NCI-H69 (cell line): ENCODE data around the gene PHC2.

Experiments used
- DNase-seq: peaks from one replicate; lab custom pipeline; 2025; lab: John Stamatoyannopoulos, UW

The PHC2 gene

GRCh38 chr1:33388805-33389771 is 41.8 kb downstream of the PHC2 start:
- DNase-seq, result no peak

- DNase-seq, result no peak
These were observed 43.3 kb downstream of the PHC2 start for GRCh38 chr1:33387625-33388024.

DNA sequence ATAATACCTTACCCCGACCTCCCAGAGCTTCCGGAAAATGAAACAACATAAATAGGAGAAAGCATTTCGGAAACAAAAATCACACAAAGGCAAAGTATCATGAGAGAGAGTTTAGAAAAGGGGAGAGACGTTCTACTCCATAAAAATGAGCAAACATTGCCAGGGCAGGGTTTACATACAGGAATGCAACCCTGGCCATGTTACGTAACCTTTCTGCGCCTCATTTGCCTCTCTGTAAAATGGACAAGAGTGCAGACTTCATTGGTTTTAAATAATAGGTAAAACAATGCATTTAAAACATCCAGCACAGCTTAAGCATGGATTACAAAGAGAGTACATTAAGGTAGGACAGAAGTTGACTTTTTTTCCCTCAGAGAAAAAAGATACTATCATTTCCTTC is 45.6 kb downstream of the PHC2 start:
- no peak for DNase-seq

DNA sequence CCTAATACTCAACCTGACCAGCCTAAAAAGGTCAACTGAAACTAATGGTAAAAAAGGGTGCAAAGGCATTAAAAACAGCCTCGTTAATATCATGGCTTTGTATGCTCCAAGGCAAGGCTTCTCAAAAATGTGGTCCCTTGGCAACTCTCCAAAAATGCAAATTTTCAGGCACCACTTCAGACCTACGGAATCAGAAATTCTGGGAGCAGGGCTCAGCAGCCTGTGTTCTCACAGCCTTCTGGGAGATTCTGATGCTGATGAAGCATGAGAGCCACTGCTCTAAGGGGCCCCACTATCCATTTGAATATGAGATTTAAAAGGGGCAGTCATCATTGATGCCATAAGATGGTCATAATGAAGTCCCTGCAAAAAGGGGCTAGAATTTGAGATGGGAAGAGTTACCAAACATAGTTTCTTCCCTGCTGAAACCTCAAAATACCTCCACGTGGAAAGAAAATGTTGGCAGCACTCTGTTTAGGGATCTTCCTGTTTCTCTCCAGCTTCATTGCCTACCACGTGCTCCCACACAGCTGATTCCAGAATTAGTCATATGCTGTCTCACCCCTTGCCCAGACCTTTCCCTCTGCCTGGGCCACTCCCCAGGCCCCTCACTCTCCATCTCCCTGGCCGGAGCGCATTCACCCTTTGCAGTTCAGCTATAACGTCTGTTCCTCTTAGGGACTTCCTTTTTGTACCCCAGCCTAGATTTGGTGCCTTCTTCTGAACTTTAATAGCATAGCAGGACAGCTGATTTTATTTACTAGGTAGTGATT is 46.7 kb downstream of the PHC2 start:
- no peak for DNase-seq

DNA sequence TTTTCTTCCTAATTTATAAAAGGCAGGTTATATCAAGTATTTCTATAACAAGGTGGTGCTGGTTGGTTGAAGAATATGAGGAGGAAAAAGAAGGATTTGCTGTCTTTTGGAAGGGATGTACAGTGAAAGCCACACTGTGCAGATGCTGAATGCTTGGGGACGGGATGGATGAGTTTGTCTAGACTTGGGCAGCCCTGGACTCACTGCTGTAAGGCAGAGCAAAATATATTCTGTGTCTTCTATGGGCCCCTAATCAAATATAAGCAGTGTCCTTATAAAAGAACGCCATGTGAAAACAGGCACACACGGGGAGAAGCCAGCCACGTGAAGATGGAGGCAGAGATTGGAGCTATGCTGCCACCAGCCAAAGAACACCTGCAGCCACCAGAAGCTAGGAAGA is 47.4 kb downstream of the PHC2 start:
- no peak for DNase-seq

- peak; percentile 14 for DNase-seq
These were observed 48.1 kb downstream of the PHC2 start for GRCh38 chr1:33382661-33383415.

DNA sequence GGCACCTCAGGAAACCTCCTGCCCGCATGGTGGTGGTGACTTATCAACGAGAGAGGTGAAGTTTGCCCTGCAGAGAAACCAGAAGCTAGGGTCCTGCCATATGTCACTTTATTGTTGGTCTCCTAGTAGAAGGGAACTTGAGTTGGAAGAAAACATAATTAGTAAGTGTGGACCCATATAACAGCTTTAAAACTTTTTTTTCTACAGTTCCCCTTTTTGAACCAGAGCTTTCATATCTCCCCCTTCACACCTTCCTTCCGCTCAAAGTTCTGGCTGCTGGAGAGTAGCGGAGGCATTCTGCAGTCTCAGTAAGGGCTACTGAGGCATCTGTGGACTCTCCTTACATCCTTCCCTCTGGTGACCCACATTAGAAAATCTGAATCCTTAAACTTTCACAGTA is 48.9 kb downstream of the PHC2 start:
- DNase-seq, result no peak

DNA sequence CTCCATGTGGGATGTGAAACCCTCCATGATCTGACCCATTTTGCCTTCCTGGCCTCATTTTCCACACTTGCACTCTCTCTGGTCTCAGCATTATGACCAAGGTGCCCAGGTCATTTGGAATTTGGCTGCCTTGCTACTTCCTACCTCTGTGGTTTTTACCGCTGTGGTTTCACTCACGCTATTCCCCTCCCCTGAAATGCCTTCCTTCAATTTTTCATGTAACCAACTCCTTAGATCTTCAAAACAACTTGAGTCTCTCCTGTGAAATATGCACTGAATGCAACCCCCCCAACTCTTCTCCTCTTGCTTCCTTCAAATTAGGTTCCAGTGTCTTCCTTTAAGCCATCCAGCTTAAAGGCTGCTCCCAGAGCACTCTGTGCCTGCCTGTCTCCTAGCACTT is 50.1 kb downstream of the PHC2 start:
- no peak for DNase-seq

DNA sequence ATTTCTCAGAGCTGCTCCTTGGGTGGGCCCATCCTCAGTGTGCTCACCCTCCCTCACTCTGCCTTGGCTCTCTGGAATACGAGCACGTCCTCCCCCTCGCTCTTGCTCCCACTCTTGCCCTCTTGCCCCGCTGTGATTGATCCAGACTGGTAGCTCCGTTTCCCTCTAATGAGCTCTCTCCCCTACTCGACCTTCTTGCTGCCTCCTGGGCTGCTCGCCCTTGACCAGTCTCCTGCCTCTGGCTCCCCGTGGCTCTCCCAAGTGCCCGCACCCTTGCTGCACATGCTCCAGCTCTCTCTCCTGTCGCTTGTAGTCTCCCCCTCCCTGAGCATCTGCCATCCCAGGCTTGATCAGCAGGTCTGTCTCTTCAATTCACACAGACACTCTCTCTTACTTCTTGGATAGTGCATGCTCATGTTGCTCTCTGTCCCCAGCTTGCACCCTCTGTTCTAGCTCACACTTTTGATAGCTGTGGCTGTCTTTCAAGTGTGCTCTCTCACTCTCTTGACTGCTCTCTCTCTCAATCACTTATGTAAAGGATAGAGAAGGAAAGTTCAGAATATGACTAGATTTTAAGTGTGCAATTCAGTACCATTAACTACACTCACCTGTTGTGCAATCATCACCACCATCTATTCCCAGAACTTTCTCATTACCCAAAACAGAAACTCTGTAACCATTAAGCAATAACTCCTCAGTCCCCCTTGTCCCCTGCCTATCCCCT is 51.1 kb downstream of the PHC2 start:
- DNase-seq, result peak; percentile 33

DNA sequence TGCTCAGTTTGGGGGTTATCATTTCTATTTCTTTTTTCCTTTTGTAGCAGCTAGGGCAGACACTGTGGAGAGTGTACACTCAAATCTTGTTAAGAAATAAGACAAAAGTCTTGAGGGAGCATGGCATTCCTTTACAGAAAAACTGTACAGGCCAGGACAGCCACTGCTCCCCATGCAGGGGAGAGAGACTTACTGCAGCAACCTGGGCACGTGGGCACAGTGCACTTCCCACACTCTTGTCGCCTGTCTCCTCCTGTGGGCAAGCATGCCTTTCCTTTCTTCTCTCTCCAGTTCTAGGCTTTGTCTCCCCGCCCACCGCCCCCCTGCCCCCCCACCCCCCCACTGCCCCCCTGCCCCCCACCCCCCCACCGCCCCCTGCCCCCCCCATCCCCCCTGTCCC is 51.9 kb downstream of the PHC2 start:
- peak; percentile 9 for DNase-seq

DNA sequence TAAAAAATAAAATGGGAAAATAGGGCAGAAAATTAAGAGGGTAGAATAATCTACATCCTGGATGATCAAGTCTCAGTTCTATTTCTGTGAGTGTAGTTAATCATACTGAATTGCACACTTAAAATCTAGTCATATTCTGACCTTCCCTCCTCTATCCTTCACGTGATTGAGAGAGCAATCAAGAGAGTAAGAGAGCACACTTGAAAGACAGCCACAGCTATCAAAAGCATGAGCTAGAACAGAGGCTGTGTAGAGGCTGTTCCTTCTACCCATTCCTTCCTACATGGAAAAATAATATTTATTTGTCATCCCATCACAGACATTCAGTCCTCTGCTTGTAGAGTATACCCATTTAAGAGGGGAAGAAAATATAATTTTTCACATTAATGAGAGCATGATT is 52.4 kb downstream of the PHC2 start:
- peak; percentile 7 for DNase-seq

DNA sequence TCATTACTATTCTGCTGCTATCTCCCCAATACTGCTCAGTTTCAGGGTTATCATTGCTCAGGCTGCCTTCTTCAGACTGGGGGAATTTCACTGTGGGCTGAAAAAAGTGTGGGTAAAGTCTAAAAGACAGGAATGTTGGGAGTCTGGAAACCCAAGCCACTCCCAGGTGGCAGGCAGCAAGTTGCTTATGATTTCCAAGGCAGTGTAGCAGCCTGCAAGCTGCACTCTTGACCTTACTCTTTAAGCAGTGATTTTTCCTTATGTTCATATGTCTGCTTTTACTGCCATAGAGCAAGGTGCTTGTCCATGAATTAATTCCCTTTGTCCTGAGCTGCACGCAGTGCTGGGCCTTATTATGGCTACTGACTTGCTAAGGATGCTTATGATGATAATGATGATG is 53.1 kb downstream of the PHC2 start:
- peak; percentile 76 for DNase-seq

- DNase-seq, result peak; percentile 49
These were observed 53.9 kb downstream of the PHC2 start for GRCh38 chr1:33377013-33377412.

DNA sequence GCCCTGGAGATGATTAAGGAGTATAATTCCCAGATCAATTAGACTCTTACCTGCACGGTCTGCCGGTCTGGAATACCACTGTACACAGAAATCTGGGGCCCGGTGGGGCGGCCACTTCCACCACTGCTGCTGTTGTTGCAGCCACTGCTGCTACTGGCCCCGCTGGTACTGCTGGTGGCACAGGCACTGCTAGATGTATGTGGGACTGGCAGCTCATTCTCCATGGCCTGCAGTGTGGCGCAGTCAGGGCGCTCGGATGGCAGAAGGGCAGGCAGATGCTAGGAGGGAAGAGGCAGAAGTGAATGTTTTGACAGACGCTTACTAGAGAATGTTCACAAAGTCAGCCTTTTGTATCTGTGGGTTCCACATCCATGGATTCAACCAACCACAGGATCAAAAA is 55.6 kb downstream of the PHC2 start:
- DNase-seq, result no peak

GRCh38 chr1:33374336-33375105 is 56.4 kb downstream of the PHC2 start:
- DNase-seq, result no peak

GRCh38 chr1:33373606-33374005 is 57.3 kb downstream of the PHC2 start:
- no peak for DNase-seq

- no peak for DNase-seq
These were observed 58.2 kb downstream of the PHC2 start for GRCh38 chr1:33372677-33373076.

DNA sequence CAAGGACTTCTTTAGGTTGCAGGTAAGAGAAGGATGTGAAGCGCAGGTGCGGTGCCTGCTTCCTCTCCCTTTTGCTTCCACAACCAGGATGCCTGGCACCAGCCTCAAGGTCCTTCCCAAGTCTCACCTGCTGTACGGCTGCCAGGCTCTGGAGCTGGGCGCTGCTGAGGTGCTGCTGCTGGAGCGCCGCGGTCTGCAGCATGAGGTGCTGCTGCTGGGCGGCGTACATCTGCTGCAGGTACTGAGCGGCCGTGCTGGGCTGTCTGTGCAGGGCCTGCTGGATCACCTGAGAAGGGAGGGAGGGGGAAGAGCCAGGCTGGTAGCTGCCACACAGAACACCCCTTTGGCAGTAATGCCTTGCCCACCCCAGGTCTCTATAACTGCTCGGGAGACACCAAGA is 58.7 kb downstream of the PHC2 start:
- no peak for DNase-seq

DNA sequence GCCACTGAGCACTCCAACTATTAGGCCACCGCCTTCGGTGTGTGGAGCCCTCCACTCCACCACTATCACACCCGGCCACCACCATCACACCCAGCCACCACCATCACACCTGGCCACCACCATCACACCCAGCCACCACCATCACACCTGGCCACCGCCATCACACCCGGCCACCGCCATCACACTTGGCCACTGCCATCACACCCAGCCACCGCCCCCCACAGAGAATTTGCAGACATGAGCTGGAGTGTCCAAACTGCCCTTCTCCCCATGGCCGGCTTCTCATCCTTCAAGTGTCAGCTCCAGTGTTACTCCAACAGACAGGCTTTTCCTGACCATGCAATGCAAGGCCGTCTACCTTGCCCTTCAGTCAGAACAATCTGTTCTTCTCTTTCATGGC is 59.6 kb downstream of the PHC2 start:
- DNase-seq, result no peak

DNA sequence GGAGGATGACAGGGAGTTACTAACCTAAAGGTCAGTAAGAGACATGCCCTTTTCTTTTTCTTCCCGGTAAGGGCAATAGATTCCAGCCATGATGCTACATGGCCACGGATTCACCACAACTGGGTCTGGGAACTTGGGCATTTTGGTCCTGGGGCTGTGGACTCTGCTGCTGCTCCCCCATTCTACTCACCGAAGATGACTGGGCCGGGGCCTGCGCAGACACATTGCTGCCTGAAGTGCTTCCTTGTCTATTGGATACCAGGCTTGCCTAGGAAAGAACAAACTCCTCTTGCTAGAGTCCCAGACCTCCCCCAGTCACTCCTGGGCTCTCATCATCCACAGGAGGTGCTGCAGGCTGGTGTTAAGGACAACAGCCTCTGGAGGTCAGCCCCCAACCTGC is 60.1 kb downstream of the PHC2 start:
- DNase-seq, result no peak

DNA sequence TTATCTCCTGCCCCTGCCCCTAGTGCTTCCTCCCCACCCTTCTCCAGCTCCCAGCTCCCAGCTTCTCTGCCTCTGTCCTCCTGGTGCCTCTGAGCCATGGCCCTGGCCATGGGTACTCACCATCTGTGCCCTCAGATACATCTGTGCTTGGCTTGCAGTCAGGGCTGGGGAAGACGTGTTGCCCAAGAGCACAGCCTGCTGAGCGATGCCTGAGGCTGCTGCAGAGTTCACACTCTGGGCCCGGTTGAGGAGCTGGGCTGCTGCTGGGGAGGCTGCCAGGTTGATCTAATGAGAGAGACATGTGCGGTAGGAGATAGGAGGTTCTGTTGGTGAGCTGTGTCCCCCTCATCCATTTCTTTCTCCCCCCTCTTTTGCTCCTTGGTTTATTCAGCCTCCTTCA is 60.6 kb downstream of the PHC2 start:
- DNase-seq, result no peak
